Measurements from ENCODE around the gene TPTE.
"Not testable (repeated sequence)": the region's sequence is repeated elsewhere in the genome, so short reads cannot be mapped to it uniquely, and the experiment has no call there.

DNA sequence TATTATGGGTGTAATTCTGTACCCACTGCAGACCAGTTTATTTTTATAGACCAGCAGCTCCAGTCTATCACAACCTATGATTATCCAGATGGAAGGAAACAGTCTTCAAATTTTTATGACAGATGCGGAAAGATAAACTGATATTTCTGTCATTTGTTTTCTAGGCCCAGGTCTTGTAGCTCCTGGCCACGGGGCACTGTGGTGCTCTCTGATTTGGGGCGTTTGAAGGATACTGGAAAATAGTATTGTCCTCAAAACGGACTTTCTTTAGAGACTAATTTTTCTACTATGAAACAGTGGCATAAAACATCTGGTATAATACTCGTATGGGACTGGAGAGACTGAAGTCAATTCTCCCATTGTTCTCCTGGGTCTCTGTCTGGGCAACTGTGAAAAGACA, 124.3 kb downstream of the TPTE start:
- not testable (repeated sequence) for TF ChIP-seq NFE2 (IDR thresholded peaks at IDR 0.05; ENCODE audit: low read depth); POLR2AphosphoS5 (IDR thresholded peaks at IDR 0.05; ENCODE audit: control insufficient read depth, insufficient read depth, low read depth, low read length); NFYB (IDR thresholded peaks at IDR 0.05; ENCODE audit: extremely low read depth, insufficient read length); SPI1 (IDR thresholded peaks at IDR 0.05; ENCODE audit: borderline replicate concordance, low read depth, low read length); RNF2 (IDR thresholded peaks at IDR 0.05); C11orf30 (IDR thresholded peaks at IDR 0.05; ENCODE audit: low read depth); ZNF699 (CRISPR knock-in tag; IDR thresholded peaks at IDR 0.05; ENCODE audit: insufficient replicate concordance); EZH2 (IDR thresholded peaks at IDR 0.05; ENCODE audit: borderline replicate concordance, low read depth, low read length); HDAC2 (IDR thresholded peaks at IDR 0.05)
- TF ChIP-seq, protein P1, sequence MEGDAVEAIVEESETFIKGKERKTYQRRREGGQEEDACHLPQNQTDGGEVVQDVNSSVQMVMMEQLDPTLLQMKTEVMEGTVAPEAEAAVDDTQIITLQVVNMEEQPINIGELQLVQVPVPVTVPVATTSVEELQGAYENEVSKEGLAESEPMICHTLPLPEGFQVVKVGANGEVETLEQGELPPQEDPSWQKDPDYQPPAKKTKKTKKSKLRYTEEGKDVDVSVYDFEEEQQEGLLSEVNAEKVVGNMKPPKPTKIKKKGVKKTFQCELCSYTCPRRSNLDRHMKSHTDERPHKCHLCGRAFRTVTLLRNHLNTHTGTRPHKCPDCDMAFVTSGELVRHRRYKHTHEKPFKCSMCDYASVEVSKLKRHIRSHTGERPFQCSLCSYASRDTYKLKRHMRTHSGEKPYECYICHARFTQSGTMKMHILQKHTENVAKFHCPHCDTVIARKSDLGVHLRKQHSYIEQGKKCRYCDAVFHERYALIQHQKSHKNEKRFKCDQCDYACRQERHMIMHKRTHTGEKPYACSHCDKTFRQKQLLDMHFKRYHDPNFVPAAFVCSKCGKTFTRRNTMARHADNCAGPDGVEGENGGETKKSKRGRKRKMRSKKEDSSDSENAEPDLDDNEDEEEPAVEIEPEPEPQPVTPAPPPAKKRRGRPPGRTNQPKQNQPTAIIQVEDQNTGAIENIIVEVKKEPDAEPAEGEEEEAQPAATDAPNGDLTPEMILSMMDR (IDR thresholded peaks at IDR 0.05 in 2 of 3, conservative IDR thresholded peaks at IDR 0.05 in 1 of 3; ENCODE audit: insufficient read depth in 2 of 3, low read depth in 1 of 3, low read length in 3 of 3) = not testable (repeated sequence)

Data from K562 (cell line).